Osteoblast (primary cell): ENCODE results near the gene FBXO7. TPM values are rescaled to one million over a fixed set of nuclear protein-coding genes. Genes with fewer than 3 reads are reported as not detected.

ENCODE experiments used
- DNase-seq: peaks from one replicate; pipeline ENCODE4 v3.0.0; 2011; ENCODE audit warnings: low spot score, mixed read lengths; ENCODE audit not compliant: insufficient read length; ENCODE audit errors: missing footprints
- H2AFZ ChIP-seq: 2 replicates; pipeline ENCODE4 v1.6.0; 2011; ENCODE audit warnings: mild to moderate bottlenecking, low read length
- H3K27ac ChIP-seq: 2 replicates; pipeline ENCODE4 v1.5.1; 2011; ENCODE audit warnings: mild to moderate bottlenecking, low read depth, low read length, moderate library complexity
- H3K27me3 ChIP-seq: 2 replicates; pipeline ENCODE4 v1.6.0; 2012; ENCODE audit warnings: mild to moderate bottlenecking, control low read depth, inconsistent platforms, low read length, moderate library complexity; ENCODE audit not compliant: insufficient read depth
- H3K36me3 ChIP-seq: 2 replicates; pipeline ENCODE4 v1.5.1; 2011; ENCODE audit warnings: mild to moderate bottlenecking, low read length, control low read depth, moderate library complexity; ENCODE audit not compliant: insufficient read depth
- H3K4me1 ChIP-seq: 2 replicates; pipeline ENCODE4 v1.5.1; 2011; ENCODE audit warnings: mild to moderate bottlenecking, low read length, control low read depth, moderate library complexity; ENCODE audit not compliant: insufficient read depth
- H3K4me2 ChIP-seq: 2 replicates; pipeline ENCODE4 v1.6.0; 2011; ENCODE audit warnings: mild to moderate bottlenecking, low read length; ENCODE audit not compliant: insufficient read depth
- H3K4me3 ChIP-seq: fragments of 200-600 bp; sonication (generic); 3 replicates; pipeline ENCODE4 v1.5.1; 2012; ENCODE audit warnings: mild to moderate bottlenecking, low read length, inconsistent platforms; ENCODE audit not compliant: insufficient read depth
- H3K79me2 ChIP-seq: 2 replicates; pipeline ENCODE4 v1.6.0; 2012; ENCODE audit warnings: mild to moderate bottlenecking, low read length, control low read depth, inconsistent platforms; ENCODE audit not compliant: insufficient read depth
- H3K9me3 ChIP-seq: 2 replicates; pipeline ENCODE4 v1.5.1; 2011; ENCODE audit warnings: low read depth, low read length, control low read depth
- H4K20me1 ChIP-seq: 2 replicates; pipeline ENCODE4 v1.6.0; 2012; ENCODE audit warnings: mild to moderate bottlenecking, low read length, control low read depth; ENCODE audit not compliant: insufficient read depth
- CTCF ChIP-seq: IDR thresholded peaks from 2 replicates; pipeline ENCODE4 v1.5.1; 2011; ENCODE audit warnings: mild to moderate bottlenecking, low read depth, low read length, moderate library complexity; ENCODE audit errors: extremely low read depth
- total RNA-seq: library from RNA; depleted of rRNA; stranded (reverse); fragments of >200 nt; gene quantifications from 2 replicates; pipeline ENCODE4 v1.2.3, GENCODE V29; 2012

Gene FBXO7
- total RNA-seq, 1 donor = 80.0 TPM

DNA sequence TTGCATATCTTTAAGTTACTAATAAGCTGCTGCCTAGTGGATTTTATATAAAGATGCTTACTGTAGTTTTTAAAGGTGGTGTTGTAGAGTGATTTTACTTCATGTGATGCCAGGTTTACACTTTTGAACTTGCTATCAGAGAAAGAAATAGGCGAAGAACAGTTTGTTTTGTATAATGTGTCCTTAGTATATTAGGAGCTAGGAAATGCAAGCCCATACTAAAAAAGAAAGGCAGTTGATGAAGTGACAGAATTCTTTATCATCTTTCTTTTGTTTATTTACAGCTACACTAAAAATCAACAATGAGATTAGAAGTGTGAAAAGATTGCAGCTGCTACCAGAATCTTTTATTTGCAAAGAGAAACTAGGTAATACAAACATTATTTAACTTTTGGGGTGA, 12.8 kb downstream of the FBXO7 start:
- Histone ChIP-seq H3K4me2 (no peak overlapping the region), H3K27ac (no peak overlapping the region), H3K79me2 (peaks cover 58% of the 10 kb centered on the region), H4K20me1 (peaks cover 20% of the 10 kb centered on the region), H3K4me3 (no peak overlapping the region), H2AFZ (no peak overlapping the region), H3K27me3 (no peaks in the 10 kb centered on the region), H3K36me3 (peaks cover 55% of the 10 kb centered on the region), H3K9me3 (no peaks in the 10 kb centered on the region), H3K4me1 (peaks cover 5% of the 10 kb centered on the region)
- DNase-seq = no peak
- TF ChIP-seq CTCF = no peak

DNA sequence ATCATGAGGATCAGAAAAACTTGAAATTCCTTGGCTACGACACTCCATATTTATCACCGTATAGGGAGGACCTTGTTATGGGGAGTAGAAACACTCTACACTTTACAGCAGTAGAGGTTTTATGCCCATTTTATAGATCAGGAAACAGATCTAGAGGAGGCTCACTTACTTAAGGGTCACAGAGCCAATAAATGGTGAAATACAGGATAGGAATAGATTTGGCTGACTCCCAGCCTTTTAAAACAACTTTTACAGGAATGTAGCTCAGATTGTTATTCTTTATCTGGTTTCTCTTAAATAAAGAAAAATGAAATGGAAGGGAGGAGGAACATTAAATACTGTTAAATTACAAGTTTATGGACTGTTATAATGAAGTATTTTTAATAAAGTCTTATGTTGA, 14.8 kb downstream of the FBXO7 start:
- no peak overlapping the region for H2AFZ ChIP-seq
- peaks cover 38% of the 10 kb centered on the region for H3K79me2 ChIP-seq
- H3K4me2 ChIP-seq = no peak overlapping the region
- DNase-seq = no peak
- peaks cover 1% of the 10 kb centered on the region for H4K20me1 ChIP-seq
- H3K27ac ChIP-seq = no peak overlapping the region
- TF ChIP-seq CTCF = no peak
- peaks cover 66% of the 10 kb centered on the region for H3K36me3 ChIP-seq
- H3K4me1 ChIP-seq = peaks cover 5% of the 10 kb centered on the region
- no peaks in the 10 kb centered on the region for H3K9me3 ChIP-seq
- H3K4me3 ChIP-seq = no peak overlapping the region
- H3K27me3 ChIP-seq = no peaks in the 10 kb centered on the region

- no peak overlapping the region for H3K27ac ChIP-seq
- no peak for TF ChIP-seq CTCF
- no peak overlapping the region for H2AFZ ChIP-seq
- peaks cover 63% of the 10 kb centered on the region for H3K36me3 ChIP-seq
- no peaks in the 10 kb centered on the region for H3K27me3 ChIP-seq
- H3K4me2 ChIP-seq = no peak overlapping the region
- H3K79me2 ChIP-seq = peaks cover 31% of the 10 kb centered on the region
- no peak for DNase-seq
- H4K20me1 ChIP-seq = no peaks in the 10 kb centered on the region
- no peaks in the 10 kb centered on the region for H3K9me3 ChIP-seq
- no peak overlapping the region for H3K4me3 ChIP-seq
- peaks cover 5% of the 10 kb centered on the region for H3K4me1 ChIP-seq
Measured at GRCh38 chr22:32490279-32490678, 15.7 kb downstream of the FBXO7 start.

DNA sequence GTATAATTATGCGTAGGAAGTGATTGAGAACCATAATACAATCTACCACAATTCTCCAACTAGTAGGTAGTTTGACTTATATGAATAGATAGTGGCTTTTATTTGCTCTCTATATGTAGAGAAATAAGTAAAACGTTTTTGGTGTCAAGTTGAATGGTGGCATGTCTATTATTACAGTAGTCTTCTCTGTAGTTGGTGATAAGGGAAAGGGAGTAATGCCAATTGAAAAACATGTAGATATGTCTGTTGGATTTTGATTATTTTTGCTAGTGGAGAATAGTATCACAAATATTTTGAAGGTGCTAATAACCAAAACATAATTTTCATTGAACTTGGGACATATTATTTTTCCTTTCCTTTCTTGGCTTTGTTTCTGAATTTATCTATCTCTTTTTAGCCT, 17.5 kb downstream of the FBXO7 start:
- Histone ChIP-seq H2AFZ (no peak overlapping the region), H3K4me1 (no peaks in the 10 kb centered on the region), H3K27ac (no peak overlapping the region), H3K4me3 (no peak overlapping the region), H4K20me1 (no peaks in the 10 kb centered on the region), H3K36me3 (peaks cover 62% of the 10 kb centered on the region), H3K4me2 (no peak overlapping the region), H3K27me3 (no peaks in the 10 kb centered on the region), H3K9me3 (no peaks in the 10 kb centered on the region), H3K79me2 (peaks cover 14% of the 10 kb centered on the region)
- DNase-seq = no peak
- TF ChIP-seq CTCF = no peak
